NCI-H524 (cell line): ENCODE results near the gene ANGPTL2.

Experiments
- DNase-seq, 2 experiments: peaks; one replicate each; lab custom pipeline; 2025; lab: John Stamatoyannopoulos, UW

The ANGPTL2 gene

GRCh38 chr9:127093319-127094020 is 29.0 kb downstream of the ANGPTL2 start:
- DNase-seq = no peak

DNA sequence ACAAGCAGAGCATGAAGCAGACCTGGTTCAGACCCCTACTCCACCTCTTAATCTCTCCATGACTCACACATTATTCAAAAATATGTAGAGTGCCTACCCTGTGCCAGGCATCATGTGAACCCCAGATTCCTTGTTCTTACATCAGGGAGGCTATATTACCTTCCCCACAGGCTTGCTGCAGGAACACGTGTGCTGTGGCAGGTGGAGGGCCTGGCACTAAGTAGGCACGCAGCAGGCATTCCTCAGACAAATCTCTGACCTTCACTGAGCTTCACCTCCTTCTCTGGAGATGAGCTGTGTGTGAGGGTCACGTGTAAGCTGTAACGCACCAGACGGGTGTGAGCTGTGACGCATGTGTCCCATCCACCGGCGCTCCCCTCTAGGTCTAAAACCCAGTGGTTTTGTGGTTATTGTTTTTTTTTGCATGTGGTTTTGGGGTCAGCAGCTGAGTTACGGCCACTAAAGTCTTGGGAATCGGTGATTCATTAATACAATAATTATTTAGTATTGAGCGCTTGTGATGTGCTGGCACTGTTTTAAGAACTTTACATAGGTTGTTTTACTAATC is 30.3 kb downstream of the ANGPTL2 start:
- DNase-seq = no peak

DNA sequence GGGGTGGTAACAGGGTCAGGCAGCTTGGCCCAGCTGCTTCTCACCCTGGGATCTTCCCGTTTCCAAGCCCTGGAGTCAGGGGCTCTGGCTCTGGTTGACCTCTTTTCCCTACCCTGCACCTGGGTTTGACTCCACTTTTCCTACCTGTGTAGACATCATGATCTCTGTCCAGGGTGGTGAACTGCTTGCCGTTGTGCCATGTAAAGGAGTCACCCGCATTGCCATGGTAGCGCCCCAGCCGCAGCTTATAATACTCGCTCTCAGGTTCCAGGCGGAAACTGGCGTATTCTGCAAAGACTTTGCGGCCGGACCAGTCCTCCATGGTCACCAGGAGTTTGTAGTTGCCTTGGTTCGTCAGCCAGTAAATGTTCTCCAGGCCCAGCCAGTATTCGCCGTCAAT is 30.9 kb downstream of the ANGPTL2 start:
- DNase-seq = no peak

DNA sequence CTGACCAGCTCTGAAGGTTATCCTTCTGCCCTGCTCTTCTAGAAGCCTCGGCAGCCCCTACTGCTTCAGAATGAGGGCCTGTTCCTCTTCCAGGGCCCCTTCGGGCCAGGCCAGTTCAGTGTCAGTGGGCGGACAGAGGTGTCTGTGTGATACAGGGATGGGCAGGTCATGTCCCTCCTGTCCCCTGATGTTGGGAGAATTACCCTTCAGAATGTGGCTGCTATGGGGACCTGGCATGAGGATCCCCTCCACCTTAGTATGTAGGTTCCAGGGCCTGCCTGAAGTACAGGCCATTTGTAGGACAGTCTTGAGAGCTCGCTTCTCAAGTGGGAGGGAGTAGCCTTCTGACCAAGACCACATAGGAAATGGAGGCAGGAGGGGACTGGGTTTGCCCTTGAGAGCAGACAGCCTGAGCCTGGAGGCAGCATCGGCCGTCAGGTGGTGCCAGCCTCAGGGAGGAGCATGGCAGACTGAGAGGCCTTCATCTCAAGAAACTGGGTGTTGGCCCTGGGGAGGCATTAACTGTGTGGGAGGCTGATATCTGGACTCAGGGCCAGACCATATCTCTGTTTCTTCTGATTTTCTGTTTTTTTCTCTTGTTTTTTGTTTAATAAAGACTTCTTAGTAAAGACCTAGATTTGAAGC is 32.0 kb downstream of the ANGPTL2 start:
- DNase-seq = no peak

GRCh38 chr9:127089631-127090081 is 32.8 kb downstream of the ANGPTL2 start:
- DNase-seq = no peak

GRCh38 chr9:127088724-127089615 is 33.5 kb downstream of the ANGPTL2 start:
- no peak for DNase-seq

GRCh38 chr9:127087836-127088235 is 34.6 kb downstream of the ANGPTL2 start:
- DNase-seq = no peak

DNA sequence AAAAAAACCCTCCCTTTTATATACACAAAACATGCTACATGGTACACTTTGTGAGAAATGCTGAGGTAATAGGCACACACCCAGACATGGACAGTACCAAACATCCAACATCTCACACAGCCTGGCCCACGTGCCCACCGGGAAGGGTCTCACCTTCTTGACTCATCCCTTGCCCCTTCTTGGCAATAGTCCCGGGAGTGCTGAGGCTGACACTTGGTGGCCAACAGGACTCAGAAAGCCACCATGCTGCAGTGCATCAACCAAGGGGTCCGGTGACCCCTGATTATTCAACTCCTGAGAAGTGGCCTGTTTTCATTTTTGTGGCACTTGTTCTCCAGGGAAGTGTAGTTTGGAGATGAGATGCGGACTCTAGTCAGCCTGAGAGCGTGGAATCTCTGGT is 35.0 kb downstream of the ANGPTL2 start:
- DNase-seq = no peak

DNA sequence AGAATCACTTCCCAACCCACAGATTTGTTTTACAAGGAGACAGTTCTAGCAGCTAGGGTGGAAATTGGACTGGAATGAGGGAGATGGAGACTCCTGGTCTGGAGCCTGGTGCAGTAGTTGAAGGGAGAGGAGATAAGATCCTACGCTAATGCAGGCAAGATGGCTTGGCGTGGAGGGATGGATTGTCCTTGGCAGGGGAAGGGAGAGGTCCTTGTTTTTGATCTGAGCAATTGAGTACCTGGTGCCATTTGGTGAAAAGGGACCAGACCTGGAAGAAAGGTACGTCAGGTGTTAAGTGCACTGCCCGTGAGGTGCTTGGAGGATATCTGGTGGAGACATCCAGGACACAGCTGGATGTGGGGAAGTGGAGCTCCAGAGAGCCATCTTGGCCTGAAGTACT is 35.7 kb downstream of the ANGPTL2 start:
- no peak for DNase-seq

DNA sequence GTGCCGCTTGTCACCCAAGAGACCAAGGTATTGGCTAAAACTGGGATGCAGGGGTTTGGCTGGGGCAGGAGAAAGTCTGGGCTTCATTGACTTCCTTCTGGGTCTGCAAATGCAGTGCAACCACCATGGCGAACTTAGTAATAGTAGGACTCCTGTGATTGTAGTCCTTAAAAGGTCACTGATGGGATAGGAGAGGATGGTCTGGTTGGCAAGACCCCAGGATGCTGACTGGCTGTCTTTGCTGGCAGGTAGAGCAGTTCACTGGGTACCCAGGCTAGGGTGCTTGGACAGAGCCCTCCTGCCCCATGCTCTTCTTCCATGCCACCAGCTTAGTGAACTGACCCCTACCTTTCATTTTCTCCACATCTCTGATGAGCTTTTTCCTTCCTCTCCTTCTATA is 37.2 kb downstream of the ANGPTL2 start:
- no peak for DNase-seq

DNA sequence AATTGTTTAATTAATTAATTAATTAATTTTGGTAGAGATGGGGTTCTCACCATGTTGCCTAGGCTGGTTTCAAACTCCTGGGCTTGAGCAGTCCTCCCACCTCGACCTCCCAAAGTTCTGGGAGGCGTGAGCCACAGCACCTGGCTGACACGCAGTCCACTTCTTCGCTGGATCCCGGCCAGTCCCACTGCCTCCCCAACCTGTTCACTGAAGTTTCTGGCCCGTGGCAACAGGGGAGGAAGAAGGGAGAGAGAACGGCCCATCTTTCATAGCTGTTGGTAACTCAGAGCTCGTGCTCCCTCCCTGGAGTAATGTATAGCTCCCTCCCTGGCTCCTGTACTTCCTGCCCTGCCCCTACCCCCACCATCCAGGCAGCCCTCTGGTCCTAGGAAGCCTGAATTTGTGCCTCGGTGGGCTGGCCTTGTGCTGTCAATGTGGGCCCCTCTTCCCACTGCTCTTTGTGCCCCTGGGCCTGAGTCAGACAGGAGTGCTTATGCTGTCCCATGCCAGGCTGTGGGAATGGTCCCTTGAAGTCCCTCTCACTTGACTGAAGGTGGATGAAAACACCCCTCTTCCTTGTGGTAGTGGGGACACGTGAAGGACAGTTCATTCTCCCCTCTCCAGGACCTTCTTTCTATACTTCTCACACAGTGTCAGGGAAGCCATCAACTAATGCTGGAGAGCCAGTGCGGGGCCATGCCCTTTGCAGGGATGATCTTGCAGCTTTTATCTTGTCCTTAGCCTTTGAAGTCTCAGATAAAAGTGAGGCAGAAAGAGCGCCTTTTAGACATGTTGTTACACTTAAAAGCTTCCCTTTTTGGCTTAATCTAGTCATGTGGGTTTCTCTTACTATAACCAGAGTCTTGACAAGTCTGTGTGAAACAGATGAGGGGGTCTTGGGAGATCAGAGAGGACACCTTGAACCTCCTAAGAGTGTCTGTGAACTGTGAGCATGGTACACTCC is 38.1 kb downstream of the ANGPTL2 start:
- no peak for DNase-seq

DNA sequence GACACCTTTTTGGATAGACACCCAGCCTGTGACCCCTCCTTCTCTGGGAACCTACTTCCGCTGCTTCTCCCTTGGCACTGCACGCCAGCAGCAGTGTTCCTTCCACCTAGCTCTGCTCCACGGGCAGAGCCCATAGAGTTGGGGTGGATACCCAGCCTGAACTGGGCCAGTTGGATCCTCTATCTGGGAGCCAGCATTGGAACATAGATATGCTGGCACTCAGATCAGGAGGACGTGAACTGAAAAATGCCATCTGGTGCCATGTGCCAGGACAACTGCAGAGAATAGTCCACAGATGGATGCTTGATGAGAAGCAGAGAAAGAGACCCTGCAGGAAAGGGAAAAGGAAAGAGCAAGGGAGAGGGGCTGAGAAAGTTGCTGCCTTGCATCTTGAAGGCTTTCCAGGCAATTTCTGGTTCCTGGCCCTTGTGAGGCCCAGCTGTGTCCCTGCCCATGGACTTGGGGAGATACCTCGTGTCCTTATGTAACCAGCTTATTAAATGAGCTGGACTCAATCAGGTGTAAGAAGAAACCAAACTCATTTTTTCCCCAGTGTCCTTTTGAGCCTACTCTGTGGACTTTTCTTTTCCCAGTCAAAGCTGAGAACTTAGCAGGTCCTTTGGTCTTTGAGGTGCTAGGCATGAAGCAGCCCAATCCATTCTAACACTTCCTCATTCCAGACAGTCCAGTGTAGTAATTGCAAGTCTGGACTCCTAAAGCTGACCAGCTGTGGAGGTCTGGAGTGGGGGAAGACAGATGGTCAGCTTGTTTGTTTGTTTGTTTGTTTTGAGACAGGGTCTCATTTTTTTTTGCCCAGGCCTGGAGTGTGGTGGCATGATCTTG is 39.1 kb downstream of the ANGPTL2 start:
- peak in 1 of 2 experiments; percentile 72 for DNase-seq

- no peak for DNase-seq
These were observed 40.9 kb downstream of the ANGPTL2 start for GRCh38 chr9:127081250-127082185.

DNA sequence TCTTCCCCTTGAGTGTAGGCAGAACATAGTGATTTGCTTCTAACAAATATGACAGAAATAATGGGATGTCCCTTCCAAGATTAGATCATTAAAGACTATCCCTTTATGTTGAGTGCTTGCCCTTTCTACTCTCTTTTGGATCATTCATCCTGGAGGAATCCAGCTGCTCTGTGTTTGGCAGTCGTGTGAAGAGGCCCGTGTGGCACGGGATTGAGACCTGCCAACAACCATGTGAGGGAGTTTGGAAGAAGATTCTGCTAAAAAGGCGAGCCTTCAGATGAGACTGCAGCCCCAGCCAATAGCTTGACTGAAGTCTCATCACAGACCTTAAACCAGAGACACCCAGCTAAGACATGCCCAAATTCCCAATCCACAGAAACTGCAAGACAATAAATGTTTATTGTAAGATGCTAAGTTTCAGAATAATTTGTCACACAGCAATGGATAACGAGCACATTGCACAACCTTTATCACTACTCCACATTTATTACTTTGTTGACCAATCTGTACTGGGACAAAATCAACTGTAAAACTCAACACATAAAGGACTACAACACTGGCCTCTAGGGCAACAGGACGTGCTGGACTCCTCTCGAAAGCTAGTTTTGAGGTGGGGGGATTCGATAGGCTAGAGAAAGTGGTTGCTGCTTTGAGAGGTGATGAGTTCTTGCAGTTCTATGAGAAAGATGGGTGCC is 42.8 kb downstream of the ANGPTL2 start:
- DNase-seq = no peak

DNA sequence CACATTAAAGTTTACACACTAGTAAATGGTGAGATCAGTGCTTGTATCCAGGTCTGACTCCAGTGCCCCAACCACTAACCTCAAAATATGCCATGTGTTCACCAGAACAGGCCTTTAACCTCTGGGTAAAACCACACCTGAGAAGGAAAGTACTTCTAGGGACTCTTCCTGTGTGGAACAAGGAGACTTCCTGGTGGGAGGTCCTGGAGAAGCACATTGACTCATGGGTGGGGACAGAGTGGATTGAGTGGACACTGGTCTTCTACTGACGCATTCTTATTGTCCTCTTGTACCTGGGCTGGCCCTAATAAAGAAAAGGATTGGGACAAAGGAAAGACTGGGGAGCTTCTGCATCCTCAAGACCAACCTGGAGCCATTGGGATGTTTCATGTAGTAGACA is 43.4 kb downstream of the ANGPTL2 start:
- no peak for DNase-seq

- DNase-seq = no peak
These were observed 44.1 kb downstream of the ANGPTL2 start for GRCh38 chr9:127078336-127078735.

DNA sequence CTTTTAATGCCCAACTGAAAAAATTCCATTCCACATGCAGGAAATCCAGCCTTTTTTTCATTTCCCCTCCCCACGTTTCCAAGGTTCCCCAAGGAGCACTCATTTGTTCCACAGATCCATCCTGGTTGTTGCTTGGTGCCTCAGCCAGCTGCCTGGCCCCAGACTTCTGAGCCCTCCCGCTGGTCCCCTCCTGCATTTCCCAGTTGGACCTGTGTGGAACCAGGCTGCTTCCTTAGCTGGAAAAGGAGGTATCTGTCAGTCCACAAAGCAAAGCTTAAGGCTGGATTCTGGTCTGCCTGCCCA is 44.8 kb downstream of the ANGPTL2 start:
- DNase-seq = no peak

- DNase-seq = no peak
These were observed 45.4 kb downstream of the ANGPTL2 start for GRCh38 chr9:127076860-127077643.
